Adipose tissue (tissue), 3 donors: ENCODE data around the gene MKX. TPM values are rescaled to one million over a fixed set of nuclear protein-coding genes. Genes with fewer than 3 reads are reported as not detected.

Experiments used
- H3K27ac ChIP-seq: one replicate; pipeline ENCODE4 v1.5.1; 2013; ENCODE audit warnings: low read depth, low read length
- WGBS, 3 donors: extraction: QIAGEN DNeasy Blood & Tissue Kit; methylation state at CpG; one replicate each; pipeline ENCODE4 v1.1.7; 2013; 5-methylcytosine and 5-hydroxymethylcytosine counted together
- polyA plus RNA-seq, 3 donors: library from polyadenylated mRNA; stranded (reverse); fragments of 200-250 nt; gene quantifications; one replicate each; pipeline ENCODE4 v1.2.3, GENCODE V29; 2013
- donor health status: healthy with polysubstance abuse.
- donor health status: Bipolar disorder and iron deficiency.
- donor health status: healthy.

Gene MKX
- polyA plus RNA-seq, 3 donors: 0.15 to 1.5 (median 1.2) TPM

GRCh38 chr10:27664461-27664860, 81.2 kb downstream of the MKX start:
- WGBS, 3 donors: 65 to 77% (median 71%) methylated on average over 5 of the region's 5 CpGs
- no peak overlapping the region for H3K27ac ChIP-seq

- H3K27ac ChIP-seq: no peak overlapping the region
These were observed 82.0 kb downstream of the MKX start for GRCh38 chr10:27663621-27664020.

- 67 to 73% (median 67%) methylated on average over 3 of the region's 3 CpGs for WGBS, 3 donors
- no peak overlapping the region for H3K27ac ChIP-seq
These were observed 83.9 kb downstream of the MKX start for GRCh38 chr10:27661514-27662286.

- no peak overlapping the region for H3K27ac ChIP-seq
- 35 to 39% (median 39%) methylated on average over 4 of the region's 4 CpGs for whole genome bisulfite sequencing, 3 donors
These were observed 84.9 kb downstream of the MKX start for GRCh38 chr10:27660711-27661110.

GRCh38 chr10:27660268-27660667, 85.4 kb downstream of the MKX start:
- 64 to 72% (median 67%) methylated on average over 11 of the region's 11 CpGs for WGBS, 3 donors
- no peak overlapping the region for H3K27ac ChIP-seq

GRCh38 chr10:27659786-27660185, 85.8 kb downstream of the MKX start:
- WGBS, 3 donors: 58 to 69% (median 63%) methylated on average over 6 of the region's 6 CpGs
- H3K27ac ChIP-seq: no peak overlapping the region

- H3K27ac ChIP-seq: no peak overlapping the region
- 78 to 82% (median 79%) methylated on average over 7 of the region's 7 CpGs for WGBS, 3 donors
These were observed 86.8 kb downstream of the MKX start for GRCh38 chr10:27658788-27659187.

- whole genome bisulfite sequencing, 3 donors: 59 to 90% (median 80%) methylated on average over 4 of the region's 4 CpGs
- H3K27ac ChIP-seq: no peak overlapping the region
These were observed 90.3 kb downstream of the MKX start for GRCh38 chr10:27655296-27655695.

GRCh38 chr10:27654284-27654683, 91.3 kb downstream of the MKX start:
- no peak overlapping the region for H3K27ac ChIP-seq
- WGBS, 3 donors: 80 to 95% (median 92%) methylated on average over 6 of the region's 6 CpGs

GRCh38 chr10:27646604-27647175, 98.9 kb downstream of the MKX start:
- no peak overlapping the region for H3K27ac ChIP-seq

GRCh38 chr10:27646194-27646593, 99.4 kb downstream of the MKX start:
- 74 to 83% (median 82%) methylated on average over 4 of the region's 4 CpGs for WGBS, 3 donors
- no peak overlapping the region for H3K27ac ChIP-seq

More at GRCh38 chr10:27646604-27647175, 98.9 kb downstream of the MKX start:
- 56 to 79% (median 76%) methylated on average over 4 of the region's 4 CpGs for WGBS, 3 donors

GRCh38 chr10:27644307-27644939, 101.2 kb downstream of the MKX start:
- WGBS, 3 donors: 68 to 86% (median 82%) methylated on average over 5 of the region's 5 CpGs
- no peak overlapping the region for H3K27ac ChIP-seq

GRCh38 chr10:27643301-27643700, 102.3 kb downstream of the MKX start:
- 49 to 69% (median 60%) methylated on average over 2 of the region's 2 CpGs for WGBS, 3 donors
- H3K27ac ChIP-seq: no peak overlapping the region

- WGBS, 3 donors: 89 to 96% (median 95%) methylated on average over 2 of the region's 2 CpGs
These were observed 103.5 kb downstream of the MKX start for GRCh38 chr10:27642023-27642589.

GRCh38 chr10:27638071-27638750, 107.4 kb downstream of the MKX start:
- 52 to 69% (median 65%) methylated on average over 3 of the region's 3 CpGs for WGBS, 3 donors
- H3K27ac ChIP-seq: no peak overlapping the region

More at GRCh38 chr10:27642023-27642589, 103.5 kb downstream of the MKX start:
- H3K27ac ChIP-seq: no peak overlapping the region

GRCh38 chr10:27637601-27638000, 108.0 kb downstream of the MKX start:
- H3K27ac ChIP-seq: no peak overlapping the region
- 37 to 63% (median 52%) methylated on average over 2 of the region's 2 CpGs for WGBS, 3 donors

- H3K27ac ChIP-seq: no peak overlapping the region
- WGBS, 3 donors: 89 to 96% (median 94%) methylated on average over 1 of the region's 1 CpG
These were observed 108.8 kb downstream of the MKX start for GRCh38 chr10:27636816-27637215.

GRCh38 chr10:27635699-27636270, 109.8 kb downstream of the MKX start:
- H3K27ac ChIP-seq: no peak overlapping the region
- WGBS, 3 donors: 53 to 74% (median 69%) methylated on average over 2 of the region's 2 CpGs
